ENCODE data around the gene TLE6. TPM values are rescaled to one million over a fixed set of nuclear protein-coding genes. Genes with fewer than 3 reads are reported as not detected.

TLE6 gene
- total and polyA plus RNA-seq, 2 donors from 2014 or later, result 3.7 to 5.2 TPM

DNA sequence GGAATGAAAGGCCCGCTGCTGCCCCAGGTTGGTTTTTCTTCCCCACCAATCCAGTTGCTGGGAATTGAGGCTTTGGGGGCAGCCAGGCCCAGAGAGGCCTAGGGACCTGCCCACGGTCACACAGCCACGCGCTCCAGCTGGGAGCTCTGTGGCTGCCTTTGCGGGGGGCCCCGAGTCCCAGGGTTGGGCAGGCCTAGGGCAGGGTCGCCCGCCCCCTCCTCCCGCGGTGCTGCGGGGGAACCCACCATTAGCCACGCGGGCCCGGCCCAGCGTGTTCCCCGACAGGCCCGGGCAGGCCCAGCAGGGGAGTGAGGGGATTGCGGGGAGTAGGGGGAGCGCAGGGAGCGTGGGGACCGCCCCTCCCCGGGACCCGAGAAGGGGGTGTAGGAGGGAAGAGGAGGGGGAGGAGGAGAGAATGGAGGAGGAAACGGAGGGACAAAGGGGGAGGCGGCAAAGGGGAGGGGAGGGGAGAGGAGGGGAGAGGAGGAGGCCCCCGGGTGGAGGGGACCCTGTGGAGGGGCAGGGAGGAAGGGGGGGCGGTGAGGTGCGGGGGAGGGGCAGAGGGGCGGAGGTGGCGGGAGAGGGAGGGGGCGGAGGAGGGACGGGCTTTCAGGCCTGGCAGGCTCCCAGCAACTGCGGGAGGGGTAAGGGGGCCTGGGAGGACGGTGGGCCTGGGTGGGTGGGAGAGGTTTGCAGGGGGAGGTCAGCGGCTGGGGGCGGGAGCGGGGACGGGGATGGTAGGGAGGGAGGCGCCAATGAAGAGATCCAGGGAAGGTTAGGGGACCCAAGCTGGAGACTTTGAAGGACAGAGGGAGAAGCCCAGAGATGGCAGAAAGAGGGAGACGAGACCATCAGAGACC is 64.6 kb downstream of the TLE6 start:
- DNase-seq, result peak in 4 of 5 donors; percentile 75 to 90 (median 82)
- Histone ChIP-seq H3K9me3 (ENCODE audit: control insufficient read depth in 2 of 3, insufficient read depth in 1 of 3, low read length in 3 of 3) (no peaks in the 10 kb centered on the region), H3K4me1 (ENCODE audit: control insufficient read depth in 2 of 3, insufficient read depth in 2 of 3, low read depth in 1 of 3, low read length in 3 of 3) (no peaks in the 10 kb centered on the region), H3K27me3 (ENCODE audit: control insufficient read depth, insufficient read depth, low read length) (no peaks in the 10 kb centered on the region), H3K9ac (ENCODE audit: low read length in 3 of 3) (no peak overlapping the region), H3K4me3 (ENCODE audit: low read length in 3 of 3) (no peak overlapping the region), H3K36me3 (ENCODE audit: control insufficient read depth in 2 of 3, insufficient read depth in 3 of 3, low read length in 3 of 3) (no peaks in the 10 kb centered on the region), H3K27ac (ENCODE audit: low read depth in 2 of 2, low read length in 2 of 2) (no peak overlapping the region)
- TF ChIP-seq, protein P1, sequence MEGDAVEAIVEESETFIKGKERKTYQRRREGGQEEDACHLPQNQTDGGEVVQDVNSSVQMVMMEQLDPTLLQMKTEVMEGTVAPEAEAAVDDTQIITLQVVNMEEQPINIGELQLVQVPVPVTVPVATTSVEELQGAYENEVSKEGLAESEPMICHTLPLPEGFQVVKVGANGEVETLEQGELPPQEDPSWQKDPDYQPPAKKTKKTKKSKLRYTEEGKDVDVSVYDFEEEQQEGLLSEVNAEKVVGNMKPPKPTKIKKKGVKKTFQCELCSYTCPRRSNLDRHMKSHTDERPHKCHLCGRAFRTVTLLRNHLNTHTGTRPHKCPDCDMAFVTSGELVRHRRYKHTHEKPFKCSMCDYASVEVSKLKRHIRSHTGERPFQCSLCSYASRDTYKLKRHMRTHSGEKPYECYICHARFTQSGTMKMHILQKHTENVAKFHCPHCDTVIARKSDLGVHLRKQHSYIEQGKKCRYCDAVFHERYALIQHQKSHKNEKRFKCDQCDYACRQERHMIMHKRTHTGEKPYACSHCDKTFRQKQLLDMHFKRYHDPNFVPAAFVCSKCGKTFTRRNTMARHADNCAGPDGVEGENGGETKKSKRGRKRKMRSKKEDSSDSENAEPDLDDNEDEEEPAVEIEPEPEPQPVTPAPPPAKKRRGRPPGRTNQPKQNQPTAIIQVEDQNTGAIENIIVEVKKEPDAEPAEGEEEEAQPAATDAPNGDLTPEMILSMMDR (IDR thresholded peaks at IDR 0.05; ENCODE audit: borderline replicate concordance, extremely low read depth, insufficient read depth), result no peak
- no peak for FAIRE-seq
- intact Hi-C loops (cut with DNase I), result no loop called here

DNA sequence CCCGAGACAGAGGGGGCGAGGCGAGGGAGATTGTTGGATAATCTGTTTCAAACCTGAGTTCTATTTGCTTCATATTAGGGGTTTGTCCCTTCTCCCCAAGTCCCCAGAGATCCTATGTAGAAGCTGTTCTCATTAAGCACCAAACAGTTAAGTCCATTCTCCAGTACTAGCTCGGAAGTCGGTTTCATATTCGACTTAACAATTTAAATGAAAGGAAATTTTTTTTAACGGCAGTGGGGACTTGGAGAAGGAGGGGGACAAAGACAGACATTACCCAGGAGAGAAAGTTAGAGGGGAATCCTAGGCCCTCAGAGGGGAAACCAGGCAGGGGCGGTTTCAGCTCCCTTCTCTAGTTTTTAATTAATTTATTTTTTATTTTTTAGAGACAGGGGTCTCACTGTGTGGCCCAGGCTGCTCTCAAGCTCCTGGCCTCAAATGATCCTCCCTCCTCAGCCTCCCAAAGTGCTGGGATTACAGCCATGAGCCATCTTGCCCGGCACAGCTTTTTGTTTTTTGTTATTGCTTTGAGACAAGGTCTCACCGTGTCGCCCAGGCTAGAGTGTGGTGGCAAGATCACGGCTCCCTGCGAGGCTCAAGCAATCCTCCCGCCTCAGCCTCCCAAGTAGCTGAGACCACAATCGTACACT is 65.4 kb downstream of the TLE6 start:
- intact Hi-C loops (cut with DNase I), result no loop called here
- TF ChIP-seq, protein P1 (IDR thresholded peaks at IDR 0.05; ENCODE audit: borderline replicate concordance, extremely low read depth, insufficient read depth), result no peak
- DNase-seq, result peak in 2 of 5 donors; percentile 44 to 77
- Histone ChIP-seq H3K36me3 (ENCODE audit: control insufficient read depth in 2 of 3, insufficient read depth in 3 of 3, low read length in 3 of 3) (no peaks in the 10 kb centered on the region), H3K4me1 (ENCODE audit: control insufficient read depth in 2 of 3, insufficient read depth in 2 of 3, low read depth in 1 of 3, low read length in 3 of 3) (no peaks in the 10 kb centered on the region), H3K27me3 (ENCODE audit: control insufficient read depth, insufficient read depth, low read length) (no peaks in the 10 kb centered on the region), H3K27ac (ENCODE audit: low read depth in 2 of 2, low read length in 2 of 2) (no peak overlapping the region), H3K9me3 (ENCODE audit: control insufficient read depth in 2 of 3, insufficient read depth in 1 of 3, low read length in 3 of 3) (no peaks in the 10 kb centered on the region), H3K4me3 (ENCODE audit: low read length in 3 of 3) (no peak overlapping the region), H3K9ac (ENCODE audit: low read length in 3 of 3) (no peak overlapping the region)
- no peak for FAIRE-seq

Other genes starting within 250 kb of the TLE6 start
- 31.1 TPM for gene SLC39A3, start 237.5 kb upstream of the TLE6 start, total RNA-seq
- gene SLC39A3, start 237.5 kb upstream of the TLE6 start, polyA plus RNA-seq (ENCODE audit: insufficient read depth, low read depth, low replicate concordance), result 38.0 TPM
- gene SGTA, start 194.3 kb upstream of the TLE6 start, total RNA-seq, result 50.4 TPM
- gene SGTA, start 194.3 kb upstream of the TLE6 start, polyA plus RNA-seq (ENCODE audit: insufficient read depth, low read depth, low replicate concordance), result 66.2 TPM
- 42.9 TPM for gene THOP1, start 192.1 kb upstream of the TLE6 start, total RNA-seq
- gene THOP1, start 192.1 kb upstream of the TLE6 start, polyA plus RNA-seq (ENCODE audit: insufficient read depth, low read depth, low replicate concordance), result 36.8 TPM
- 6.9 TPM for gene ZNF554, start 157.7 kb upstream of the TLE6 start, total RNA-seq
- gene ZNF554, start 157.7 kb upstream of the TLE6 start, polyA plus RNA-seq (ENCODE audit: insufficient read depth, low read depth, low replicate concordance), result 3.6 TPM
- gene ZNF555, start 136.1 kb upstream of the TLE6 start, total RNA-seq, result 9.8 TPM
- 3.9 TPM for gene ZNF555, start 136.1 kb upstream of the TLE6 start, polyA plus RNA-seq (ENCODE audit: insufficient read depth, low read depth, low replicate concordance)
- 0.76 TPM for gene ZNF556, start 110.2 kb upstream of the TLE6 start, total RNA-seq
- gene ZNF556, start 110.2 kb upstream of the TLE6 start, polyA plus RNA-seq (ENCODE audit: insufficient read depth, low read depth, low replicate concordance), result 0.56 TPM
- gene ZNF57, start 76.6 kb upstream of the TLE6 start, total RNA-seq, result 6.1 TPM
- 6.2 TPM for gene ZNF57, start 76.6 kb upstream of the TLE6 start, polyA plus RNA-seq (ENCODE audit: insufficient read depth, low read depth, low replicate concordance)
- 5.1 TPM for gene ZNF77, start 32.6 kb upstream of the TLE6 start, total RNA-seq
- 2.4 TPM for gene ZNF77, start 32.6 kb upstream of the TLE6 start, polyA plus RNA-seq (ENCODE audit: insufficient read depth, low read depth, low replicate concordance)
- 76.6 TPM for gene TLE2, start 51.7 kb downstream of the TLE6 start, total RNA-seq
- 28.2 TPM for gene TLE2, start 51.7 kb downstream of the TLE6 start, polyA plus RNA-seq (ENCODE audit: insufficient read depth, low read depth, low replicate concordance)
- 526 TPM for gene TLE5, start 84.9 kb downstream of the TLE6 start, total RNA-seq
- gene TLE5, start 84.9 kb downstream of the TLE6 start, polyA plus RNA-seq (ENCODE audit: insufficient read depth, low read depth, low replicate concordance), result 580 TPM
- gene GNA11, start 116.8 kb downstream of the TLE6 start, total RNA-seq, result 69.4 TPM
- 43.9 TPM for gene GNA11, start 116.8 kb downstream of the TLE6 start, polyA plus RNA-seq (ENCODE audit: insufficient read depth, low read depth, low replicate concordance)
- 8.7 TPM for gene GNA15, start 158.5 kb downstream of the TLE6 start, total RNA-seq
- gene GNA15, start 158.5 kb downstream of the TLE6 start, polyA plus RNA-seq (ENCODE audit: insufficient read depth, low read depth, low replicate concordance), result 1.7 TPM
- gene S1PR4, start 201.2 kb downstream of the TLE6 start, total RNA-seq, result 5.1 TPM
- 0.67 TPM for gene S1PR4, start 201.2 kb downstream of the TLE6 start, polyA plus RNA-seq (ENCODE audit: insufficient read depth, low read depth, low replicate concordance)
- 43.3 TPM for gene NCLN, start 208.4 kb downstream of the TLE6 start, total RNA-seq
- 63.2 TPM for gene NCLN, start 208.4 kb downstream of the TLE6 start, polyA plus RNA-seq (ENCODE audit: insufficient read depth, low read depth, low replicate concordance)
- 0.38 TPM for gene CELF5, start 247.1 kb downstream of the TLE6 start, total RNA-seq
- gene CELF5, start 247.1 kb downstream of the TLE6 start, polyA plus RNA-seq (ENCODE audit: insufficient read depth, low read depth, low replicate concordance), result 0.15 TPM